HG03571 (cell line): ENCODE data around the gene PAPLN.
"Not testable (repeated sequence)": the region's sequence is repeated elsewhere in the genome, so short reads cannot be mapped to it uniquely, and the experiment has no call there.

Source experiments
- ATAC-seq: cut with Tn5 transposase; IDR thresholded peaks from one replicate; pipeline ENCODE4 v1.9.1; 2021; ENCODE audit not compliant: unreplicated experiment

PAPLN gene, protein sequence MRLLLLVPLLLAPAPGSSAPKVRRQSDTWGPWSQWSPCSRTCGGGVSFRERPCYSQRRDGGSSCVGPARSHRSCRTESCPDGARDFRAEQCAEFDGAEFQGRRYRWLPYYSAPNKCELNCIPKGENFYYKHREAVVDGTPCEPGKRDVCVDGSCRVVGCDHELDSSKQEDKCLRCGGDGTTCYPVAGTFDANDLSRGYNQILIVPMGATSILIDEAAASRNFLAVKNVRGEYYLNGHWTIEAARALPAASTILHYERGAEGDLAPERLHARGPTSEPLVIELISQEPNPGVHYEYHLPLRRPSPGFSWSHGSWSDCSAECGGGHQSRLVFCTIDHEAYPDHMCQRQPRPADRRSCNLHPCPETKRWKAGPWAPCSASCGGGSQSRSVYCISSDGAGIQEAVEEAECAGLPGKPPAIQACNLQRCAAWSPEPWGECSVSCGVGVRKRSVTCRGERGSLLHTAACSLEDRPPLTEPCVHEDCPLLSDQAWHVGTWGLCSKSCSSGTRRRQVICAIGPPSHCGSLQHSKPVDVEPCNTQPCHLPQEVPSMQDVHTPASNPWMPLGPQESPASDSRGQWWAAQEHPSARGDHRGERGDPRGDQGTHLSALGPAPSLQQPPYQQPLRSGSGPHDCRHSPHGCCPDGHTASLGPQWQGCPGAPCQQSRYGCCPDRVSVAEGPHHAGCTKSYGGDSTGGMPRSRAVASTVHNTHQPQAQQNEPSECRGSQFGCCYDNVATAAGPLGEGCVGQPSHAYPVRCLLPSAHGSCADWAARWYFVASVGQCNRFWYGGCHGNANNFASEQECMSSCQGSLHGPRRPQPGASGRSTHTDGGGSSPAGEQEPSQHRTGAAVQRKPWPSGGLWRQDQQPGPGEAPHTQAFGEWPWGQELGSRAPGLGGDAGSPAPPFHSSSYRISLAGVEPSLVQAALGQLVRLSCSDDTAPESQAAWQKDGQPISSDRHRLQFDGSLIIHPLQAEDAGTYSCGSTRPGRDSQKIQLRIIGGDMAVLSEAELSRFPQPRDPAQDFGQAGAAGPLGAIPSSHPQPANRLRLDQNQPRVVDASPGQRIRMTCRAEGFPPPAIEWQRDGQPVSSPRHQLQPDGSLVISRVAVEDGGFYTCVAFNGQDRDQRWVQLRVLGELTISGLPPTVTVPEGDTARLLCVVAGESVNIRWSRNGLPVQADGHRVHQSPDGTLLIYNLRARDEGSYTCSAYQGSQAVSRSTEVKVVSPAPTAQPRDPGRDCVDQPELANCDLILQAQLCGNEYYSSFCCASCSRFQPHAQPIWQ

DNA sequence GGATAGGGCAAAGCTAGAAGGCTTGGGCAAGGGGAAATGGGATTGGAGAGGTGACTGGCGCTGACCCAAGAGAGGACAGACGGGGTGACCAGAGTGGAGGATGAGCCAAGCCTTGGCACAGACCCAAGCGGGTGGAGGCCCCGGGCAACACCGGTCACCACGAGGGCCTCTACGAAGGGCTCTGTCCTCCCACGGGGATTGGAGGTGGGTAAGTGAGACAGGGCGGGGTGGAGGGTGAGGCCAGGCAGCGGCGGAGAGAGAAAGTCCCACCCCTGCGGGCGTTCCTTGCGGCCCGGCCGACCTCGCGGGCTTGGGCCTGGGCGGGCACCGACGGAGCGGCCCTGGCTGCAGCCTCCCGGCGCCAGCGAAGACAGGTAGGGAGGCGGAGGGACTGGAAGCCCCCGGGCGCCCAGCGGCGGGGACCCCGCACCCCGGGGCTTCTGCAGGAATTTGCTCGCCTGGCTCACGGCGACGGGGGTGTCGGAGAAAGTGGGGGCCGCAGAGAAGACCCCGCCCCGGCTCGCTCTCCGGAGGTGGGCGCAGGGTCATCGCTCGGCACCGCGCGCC, at the start of gene PAPLN:
Gene PAPLN, plus strand, starts transcription at position 288 of the 567 bp plus-strand sequence. CDS start 2,273 bp downstream, outside the sequence.
- ATAC-seq = no peak

DNA sequence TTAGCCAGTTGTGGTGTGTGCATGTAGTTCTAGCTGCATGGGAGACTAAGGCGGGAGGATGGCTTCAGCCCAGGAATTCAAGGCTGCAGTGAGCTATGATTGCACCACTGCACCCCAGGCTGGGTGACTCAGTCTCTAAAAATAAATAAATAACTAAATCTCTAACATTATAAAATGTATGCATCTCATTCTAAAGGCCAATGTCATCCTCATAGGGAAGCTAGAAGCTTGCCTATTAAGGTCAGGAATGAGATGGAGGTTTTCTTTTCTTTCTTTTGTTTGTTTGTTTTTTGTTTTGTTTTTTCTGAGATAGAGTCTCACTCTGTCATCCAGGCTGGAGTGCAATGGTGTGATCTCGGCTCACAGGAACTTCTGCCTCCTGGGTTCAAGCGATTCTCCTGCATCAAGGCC, 48.8 kb upstream of the PAPLN start:
- no peak for ATAC-seq

DNA sequence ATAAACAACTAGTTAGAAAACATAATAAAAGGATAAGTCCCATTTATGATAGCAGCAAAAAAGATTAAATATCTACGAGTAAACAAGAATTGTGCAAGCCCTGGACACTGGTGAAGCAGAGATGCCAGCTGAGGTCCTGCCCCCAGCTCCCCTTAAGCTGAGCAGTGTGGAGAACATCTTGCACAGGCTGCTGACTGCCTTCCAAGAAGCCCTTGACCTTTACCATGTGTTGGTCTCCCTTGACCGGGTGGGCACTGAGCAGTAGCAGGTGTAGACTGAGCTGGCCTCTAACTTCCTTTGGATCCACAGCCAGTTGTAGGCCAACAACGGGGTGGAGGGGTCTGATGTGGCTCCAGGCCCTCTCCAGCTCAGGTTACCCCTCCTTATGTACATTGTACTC, 47.7 kb upstream of the PAPLN start:
- ATAC-seq = no peak

DNA sequence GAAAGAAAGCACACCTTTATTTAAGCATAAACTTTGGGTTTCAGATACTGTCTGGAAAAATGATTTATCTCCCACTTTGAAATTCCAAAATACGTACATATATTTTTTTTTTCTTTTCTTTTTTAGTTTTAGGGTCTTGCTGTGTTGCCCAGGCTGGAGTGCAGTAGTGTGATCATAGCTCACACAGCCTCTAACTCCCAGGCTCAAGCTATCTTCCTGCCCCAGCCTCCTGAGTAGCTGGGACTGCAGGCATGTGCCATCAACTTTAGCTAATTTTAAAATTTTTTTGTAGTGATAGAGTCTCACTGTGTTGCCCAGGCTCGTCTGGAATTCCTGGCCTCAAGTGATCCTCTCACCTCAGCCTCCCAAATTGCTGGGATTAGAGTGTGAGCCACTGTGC, 45.9 kb upstream of the PAPLN start:
- ATAC-seq = no peak

DNA sequence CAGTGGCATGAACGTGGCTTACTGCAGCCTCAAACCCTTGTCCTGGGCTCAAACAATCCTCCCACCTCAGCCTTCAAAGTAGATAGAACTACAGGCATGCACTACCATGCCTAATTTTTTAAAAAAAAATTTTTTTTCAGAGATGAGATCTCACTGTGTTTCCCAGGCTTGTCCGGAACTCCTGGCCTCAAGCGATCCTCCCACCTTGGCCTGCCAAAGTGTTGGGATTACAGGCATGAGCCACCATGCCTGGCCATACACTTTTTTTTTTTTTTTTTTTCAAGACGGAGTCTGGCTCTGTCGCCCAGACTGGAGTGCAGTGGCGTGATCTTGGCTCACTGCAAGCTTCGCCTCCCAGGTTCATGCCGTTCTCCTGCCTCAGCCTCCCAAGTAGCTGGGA, 43.0 kb upstream of the PAPLN start:
- not testable (repeated sequence) for ATAC-seq

DNA sequence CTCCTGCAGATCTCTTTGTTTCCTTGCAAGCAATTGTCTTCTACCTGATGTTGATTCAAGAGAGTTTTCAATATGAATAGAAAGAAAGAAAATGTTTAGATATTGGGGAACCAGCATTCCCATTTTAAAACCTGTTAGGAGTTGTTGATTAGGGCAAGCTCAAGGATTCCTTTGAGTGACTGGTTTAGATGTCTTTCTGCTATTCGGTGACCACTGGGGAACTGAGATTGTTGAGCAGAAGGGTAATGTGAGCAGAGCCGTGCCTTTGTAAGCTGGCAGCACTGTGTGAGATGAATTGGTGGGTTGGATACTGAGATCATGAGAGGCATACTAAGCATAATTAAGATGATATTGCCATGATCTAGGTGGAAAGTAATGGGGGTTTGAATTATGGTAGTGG, 39.1 kb upstream of the PAPLN start:
- no peak for ATAC-seq

DNA sequence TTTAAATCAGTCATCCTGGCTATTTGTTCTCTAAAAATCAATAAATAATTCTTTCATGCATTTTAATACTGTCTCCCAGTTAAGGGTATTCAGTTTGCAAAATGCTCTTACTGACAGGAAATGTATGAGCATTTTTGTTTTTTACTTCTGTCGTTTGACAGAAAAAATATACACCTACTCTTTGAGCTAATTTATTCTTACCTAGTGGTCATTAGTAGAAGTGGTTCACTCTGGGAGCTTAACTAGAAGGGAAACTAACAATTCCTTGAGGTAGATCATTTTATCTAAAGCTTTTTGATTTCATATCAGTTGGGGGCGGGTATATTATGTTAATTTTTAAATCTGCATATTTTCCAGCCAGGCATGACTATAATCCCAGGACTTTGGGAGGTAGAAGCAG, 33.8 kb upstream of the PAPLN start:
- no peak for ATAC-seq

DNA sequence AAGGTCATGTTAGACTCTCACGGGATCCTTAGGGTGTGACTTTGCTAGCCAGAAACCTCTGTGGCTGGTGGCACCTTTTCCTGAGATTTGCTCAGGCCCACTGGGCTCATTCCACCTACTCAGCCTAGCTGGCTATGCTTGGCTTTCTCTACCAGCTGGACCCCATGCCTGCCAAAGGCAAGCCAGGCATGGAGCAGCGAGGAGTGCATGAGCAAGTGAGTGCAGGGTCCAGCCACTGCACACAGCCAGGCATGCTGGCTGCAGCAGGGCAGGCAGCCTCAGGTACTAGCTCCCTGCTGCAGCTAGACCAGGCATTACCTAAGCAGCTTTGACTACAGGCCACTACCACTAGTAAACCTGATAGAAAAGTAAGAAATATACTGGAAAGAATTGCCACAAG, 29.7 kb upstream of the PAPLN start:
- ATAC-seq = no peak

DNA sequence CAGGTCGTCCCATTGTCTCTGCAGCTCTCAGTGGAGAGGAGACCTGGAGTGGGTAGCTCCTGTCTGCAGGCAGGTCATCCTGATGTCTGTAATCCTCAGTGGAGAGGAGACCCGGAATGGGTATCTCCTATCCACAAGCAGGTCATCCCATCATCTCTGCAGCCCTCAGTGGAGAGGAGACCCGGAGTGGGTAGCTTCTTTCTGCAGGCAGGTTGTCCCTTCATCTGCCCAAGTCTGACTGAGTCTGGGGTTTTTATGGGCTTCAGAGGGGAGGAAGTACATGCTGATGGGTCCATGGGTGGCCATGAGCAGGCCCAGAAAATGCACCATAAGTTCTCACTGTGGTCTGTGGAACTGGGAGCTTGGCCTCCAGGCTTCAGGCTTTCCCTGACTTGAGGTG, 28.9 kb upstream of the PAPLN start:
- no peak for ATAC-seq

DNA sequence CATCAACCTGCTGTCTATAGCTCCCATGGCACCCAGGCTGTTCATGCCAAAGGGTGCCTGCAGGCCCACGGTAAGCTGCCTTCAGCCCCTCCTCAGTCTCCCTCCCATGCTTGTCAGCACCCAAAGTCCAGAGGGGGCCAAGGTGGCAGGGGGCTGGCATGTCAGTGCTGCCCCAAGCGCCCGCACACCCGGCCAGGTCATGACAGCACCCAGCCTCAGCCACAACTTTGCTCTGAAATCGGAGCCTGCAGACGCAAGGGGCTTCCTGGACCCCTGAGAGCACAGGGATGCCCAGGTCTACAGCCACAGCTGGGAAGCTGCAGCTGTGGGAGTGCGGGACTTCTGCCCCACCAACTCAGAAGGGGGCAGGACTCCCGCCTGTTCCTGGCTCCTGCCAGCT, 28.5 kb upstream of the PAPLN start:
- ATAC-seq = no peak

DNA sequence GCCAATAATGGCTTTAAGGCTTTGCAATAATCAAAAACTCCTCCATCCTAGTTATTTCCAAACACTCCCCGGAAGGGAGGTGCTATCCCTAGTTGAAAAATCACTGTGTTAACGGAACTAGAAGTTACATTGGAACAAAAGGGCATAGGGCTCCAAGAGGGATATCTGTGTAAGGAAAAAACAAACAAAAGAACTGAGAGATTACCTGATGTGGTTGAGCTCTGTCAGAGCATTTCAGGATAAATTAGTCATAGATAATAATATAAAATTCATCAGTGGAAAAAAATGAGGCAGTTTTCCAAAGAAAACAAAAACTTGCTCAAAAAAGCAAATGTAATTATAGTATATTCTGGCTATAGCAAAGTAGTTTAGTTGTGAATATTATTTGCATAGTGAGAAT, 27.4 kb upstream of the PAPLN start:
- no peak for ATAC-seq

DNA sequence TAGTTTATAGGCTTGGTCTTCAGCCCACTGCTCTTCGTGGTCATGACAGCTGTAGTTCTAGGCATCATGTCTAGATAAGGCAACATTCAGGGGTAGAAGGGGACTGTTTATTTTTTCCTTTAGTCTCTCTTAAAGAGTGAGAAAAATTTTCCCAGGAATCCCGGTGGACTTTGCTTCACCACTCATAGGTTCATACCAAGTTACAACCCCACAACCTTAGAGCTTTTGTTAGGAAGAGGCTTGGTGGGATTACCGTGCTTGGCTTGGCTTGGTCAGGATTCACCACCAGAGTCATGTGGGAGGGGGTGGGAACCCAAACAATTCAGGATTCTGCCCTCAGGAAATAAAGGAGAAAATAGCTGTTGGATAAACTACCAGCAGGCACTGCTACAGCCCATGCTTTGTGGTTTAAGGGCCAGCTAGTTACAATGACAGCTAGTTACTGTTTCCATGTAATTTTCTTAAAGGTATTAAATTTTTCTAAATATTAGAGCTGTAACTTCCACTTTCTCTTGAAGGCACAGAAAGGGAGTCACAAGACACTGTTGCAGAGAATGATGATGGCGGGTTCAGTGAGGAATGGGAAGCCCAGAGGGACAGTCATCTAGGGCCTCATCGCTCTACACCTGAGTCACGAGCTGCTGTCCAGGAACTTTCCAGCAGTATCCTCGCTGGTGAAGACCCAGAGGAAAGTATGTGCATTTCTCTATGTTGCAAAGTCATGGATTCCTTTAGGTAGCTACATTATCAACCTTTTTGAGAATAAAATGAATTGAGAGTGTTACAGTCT, 25.9 kb upstream of the PAPLN start:
- ATAC-seq = no peak

DNA sequence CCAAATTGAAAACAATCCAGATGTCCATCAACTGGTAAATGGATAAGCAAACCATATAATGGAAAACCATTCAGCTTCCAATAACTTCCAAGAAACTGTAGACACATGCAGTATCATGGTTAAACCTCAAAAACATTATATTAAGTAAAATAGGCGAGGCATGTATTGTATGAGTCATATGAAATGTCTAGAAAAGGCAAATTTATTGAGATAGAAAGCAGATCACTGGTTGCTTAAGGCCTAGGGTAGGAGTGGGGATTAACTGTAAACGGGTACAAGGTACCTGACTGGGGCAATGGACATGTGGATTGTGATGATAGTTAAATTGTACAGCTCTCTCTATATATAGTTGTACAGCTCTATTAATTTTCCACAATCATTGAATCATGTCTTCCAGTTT, 21.3 kb upstream of the PAPLN start:
- no peak for ATAC-seq

DNA sequence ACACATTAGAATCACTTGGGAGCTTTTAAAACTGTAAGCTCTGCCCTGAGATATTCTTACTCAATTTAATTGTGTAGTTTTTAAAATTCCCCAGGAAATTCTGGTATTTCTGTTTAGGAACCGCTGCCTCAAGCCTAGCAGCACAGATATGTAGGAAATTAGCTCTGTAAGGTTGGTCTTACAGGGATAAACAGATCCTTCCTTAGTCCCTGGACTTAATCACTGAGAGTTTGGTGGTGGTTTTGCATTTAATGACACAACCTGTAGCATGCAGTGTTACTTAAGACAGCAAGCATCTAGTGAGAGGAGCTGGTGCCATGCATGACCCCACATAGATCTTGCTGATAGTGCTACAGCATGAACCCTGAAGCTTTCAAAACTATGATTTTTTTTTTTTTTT, 19.9 kb upstream of the PAPLN start:
- no peak for ATAC-seq

DNA sequence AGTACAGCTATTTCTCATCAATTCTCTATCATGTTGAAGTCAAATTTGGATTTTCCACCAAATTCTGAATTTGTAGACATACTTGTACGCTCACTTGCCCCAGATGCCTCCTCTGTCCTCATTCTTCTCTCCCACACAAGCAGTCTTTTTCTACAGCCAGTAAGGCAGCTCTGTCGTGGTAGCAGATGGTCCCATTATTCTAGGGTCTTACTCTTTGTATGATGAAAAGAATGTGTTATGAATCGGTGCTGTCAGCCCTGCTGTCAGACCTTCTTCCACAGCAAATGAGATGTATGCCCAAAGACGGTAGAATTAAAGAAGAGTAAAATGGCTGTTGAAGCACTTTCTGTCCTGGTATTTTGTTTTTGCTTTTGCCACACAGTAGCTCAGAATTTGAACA, 17.2 kb upstream of the PAPLN start:
- no peak for ATAC-seq

DNA sequence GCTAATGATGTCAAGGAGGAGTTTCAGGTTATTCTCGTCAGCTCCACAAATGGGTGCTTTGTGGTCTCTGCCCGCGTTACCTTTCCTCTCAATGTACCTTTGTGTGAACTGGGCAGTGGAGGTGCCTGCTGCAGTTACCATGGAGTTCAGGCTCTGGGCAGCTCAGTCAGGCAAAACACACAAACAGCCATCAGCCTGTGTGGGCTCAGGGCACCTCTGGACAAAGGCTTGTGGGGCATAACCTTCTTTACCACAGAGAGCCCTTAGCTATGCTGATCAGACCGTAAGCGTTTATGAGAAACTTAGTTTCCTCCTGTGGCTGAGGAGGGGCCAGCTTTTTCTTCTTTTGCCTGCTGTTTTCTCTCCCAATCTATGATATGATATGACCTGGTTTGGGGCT, 16.7 kb upstream of the PAPLN start:
- ATAC-seq = no peak

DNA sequence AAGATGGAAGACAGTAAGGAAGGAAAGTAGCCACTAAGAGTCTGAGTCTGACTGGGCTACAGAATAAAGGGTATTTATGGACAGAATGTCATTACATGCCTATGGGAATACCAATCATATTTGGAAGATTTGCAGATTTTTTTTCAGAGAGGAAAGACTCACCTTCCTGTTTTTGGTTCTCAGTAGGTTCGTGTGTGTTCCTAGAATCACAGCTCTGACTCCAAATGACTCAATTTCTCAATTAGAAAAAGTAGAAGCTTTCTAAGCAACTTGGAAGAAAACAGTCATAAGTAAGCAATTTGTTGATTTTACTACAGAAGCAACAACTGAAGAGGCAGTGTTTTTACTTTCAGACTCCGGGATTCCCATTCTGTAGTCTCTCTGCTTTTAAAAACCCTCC, 15.4 kb upstream of the PAPLN start:
- no peak for ATAC-seq

DNA sequence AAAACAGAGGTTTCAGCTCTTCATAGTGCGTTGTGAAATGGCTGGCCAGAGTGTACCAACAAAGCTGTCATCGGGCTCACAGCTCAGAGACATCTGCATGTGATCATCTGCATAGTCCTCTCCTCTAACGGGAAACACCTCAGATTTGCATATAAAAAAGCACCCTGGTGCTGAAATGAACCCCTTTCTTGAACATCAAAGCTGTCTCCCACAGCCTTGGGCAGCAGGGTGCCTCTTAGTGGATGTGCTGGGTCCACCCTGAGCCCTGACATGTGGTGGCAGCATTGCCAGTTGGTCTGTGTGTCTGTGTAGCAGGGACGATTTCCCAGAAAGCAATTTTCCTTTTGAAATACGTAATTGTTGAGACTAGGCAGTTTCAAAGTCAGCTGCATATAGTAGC, 14.3 kb upstream of the PAPLN start:
- no peak for ATAC-seq

DNA sequence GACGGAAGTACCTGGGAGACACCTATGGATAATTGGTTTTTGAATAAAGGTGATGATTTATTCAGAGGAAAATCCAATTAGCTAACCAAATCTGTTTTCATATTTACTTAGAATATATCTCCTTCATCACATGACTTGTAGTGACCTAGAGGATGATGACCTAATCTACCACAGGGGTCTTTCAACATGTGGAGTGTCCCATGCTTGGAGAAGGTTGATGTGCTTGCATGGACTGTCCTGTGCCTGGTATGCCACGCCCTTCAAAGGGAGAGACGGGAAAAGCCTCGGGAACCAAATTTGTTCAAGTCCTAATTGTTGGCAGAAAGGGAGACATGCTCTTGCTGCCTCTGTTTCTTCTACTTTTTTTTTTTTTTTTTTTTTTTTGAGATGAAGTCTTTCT, 11.8 kb upstream of the PAPLN start:
- ATAC-seq = no peak
